ENCODE data around the gene ARID2. TPM values are rescaled to one million over a fixed set of nuclear protein-coding genes. Genes with fewer than 3 reads are reported as not detected.

ARID2 gene
- polyA plus RNA-seq (2013), result 14.6 and 15.4 TPM in 2 replicates

GRCh38 chr12:45729233-45730083 lies at the start of gene ARID2:
Gene ARID2 (plus strand): TSS chr12:45729706. CDS start chr12:45729837, 131 bp downstream.
- H4K91ac ChIP-seq (ENCODE audit: low read depth, low read length), result peak within 1 kb of the TSS; percentile 99
- peak within 1 kb of the TSS; percentile 84 for H2BK12ac ChIP-seq (ENCODE audit: low read length)
- H2AK5ac ChIP-seq (ENCODE audit: low read length), result peak within 1 kb of the TSS; percentile 79
- WGBS (ENCODE audit: extremely low coverage, insufficient coverage, insufficient read length), result no CpG with 5 or more reads among the region's 88 CpGs
- peak within 1 kb of the TSS; percentile 97 for H3K18ac ChIP-seq (ENCODE audit: low read length)
- peak; percentile 18 to 49 for DNase-seq
- H4K12ac ChIP-seq (ENCODE audit: low read depth, low read length), result peak within 1 kb of the TSS; percentile 97
- peaks cover 21% of the 10 kb centered on the region for H3K79me2 ChIP-seq (ENCODE audit: control insufficient read depth, insufficient read depth, low read length, poor library complexity)
- H2BK120ac ChIP-seq (ENCODE audit: insufficient read depth, low read length, poor library complexity), result peak within 1 kb of the TSS; percentile 97
- peak within 1 kb of the TSS; percentile 99 for H3K4me3 ChIP-seq (ENCODE audit: low read depth, low read length)
- peak within 1 kb of the TSS; percentile 99 for H3K9ac ChIP-seq (ENCODE audit: low read length)
- H3K4me1 ChIP-seq (ENCODE audit: control insufficient read depth in 1 of 2, insufficient read depth in 2 of 2, low read length in 2 of 2), result no peaks in the 10 kb centered on the region
- peak within 1 kb of the TSS; percentile 95 for H3K4ac ChIP-seq (ENCODE audit: low read depth, low read length)
- H3K27ac ChIP-seq (ENCODE audit: low read depth, low read length), result peak within 1 kb of the TSS; percentile 99
- no peaks in the 10 kb centered on the region for H3K27me3 ChIP-seq (ENCODE audit: insufficient read depth, low read length)
- H3K23ac ChIP-seq (ENCODE audit: low read length), result no peak within 1 kb of the TSS
- H3K36me3 ChIP-seq (ENCODE audit: control insufficient read depth in 1 of 2, insufficient read depth in 2 of 2, low read length in 2 of 2), result peaks cover 0 to 3% of the 10 kb centered on the region in 2 experiments
- peak within 1 kb of the TSS; percentile 98 for H4K8ac ChIP-seq (ENCODE audit: low read depth, low read length)
- peak within 1 kb of the TSS; percentile 99 for H3K4me2 ChIP-seq (ENCODE audit: low read length)
- H3K9me3 ChIP-seq (ENCODE audit: insufficient read depth, low read depth, low read length), result no peaks in the 10 kb centered on the region
- H3K79me1 ChIP-seq (ENCODE audit: low read length), result peaks cover 30% of the 10 kb centered on the region
- peak within 1 kb of the TSS; percentile 87 for H2AFZ ChIP-seq (ENCODE audit: insufficient read depth, low read length, poor library complexity)
- H2BK5ac ChIP-seq (ENCODE audit: low read depth, low read length, poor library complexity), result peak within 1 kb of the TSS; percentile 97
- peak within 1 kb of the TSS; percentile 98 for H3K14ac ChIP-seq (ENCODE audit: low read length)

GRCh38 chr12:45680362-45680761 lies 49.1 kb upstream of the ARID2 start:
- Histone ChIP-seq H3K9me3 (ENCODE audit: insufficient read depth, low read depth, low read length) (no peaks in the 10 kb centered on the region), H3K27me3 (ENCODE audit: insufficient read depth, low read length) (no peaks in the 10 kb centered on the region), H3K23ac (ENCODE audit: low read length) (no peak overlapping the region), H3K18ac (ENCODE audit: low read length) (no peak overlapping the region), H2BK5ac (ENCODE audit: low read depth, low read length, poor library complexity) (no peak overlapping the region), H4K91ac (ENCODE audit: low read depth, low read length) (no peak overlapping the region), H3K4me3 (ENCODE audit: low read depth, low read length) (no peak overlapping the region), H3K9ac (ENCODE audit: low read length) (no peak overlapping the region), H3K79me1 (ENCODE audit: low read length) (no peaks in the 10 kb centered on the region), H3K27ac (ENCODE audit: low read depth, low read length) (no peak overlapping the region), H3K4me1 (ENCODE audit: control insufficient read depth in 1 of 2, insufficient read depth in 2 of 2, low read length in 2 of 2) (no peaks in the 10 kb centered on the region), H3K79me2 (ENCODE audit: control insufficient read depth, insufficient read depth, low read length, poor library complexity) (no peaks in the 10 kb centered on the region), H2BK12ac (ENCODE audit: low read length) (no peak overlapping the region), H3K4me2 (ENCODE audit: low read length) (no peak overlapping the region), H4K8ac (ENCODE audit: low read depth, low read length) (no peak overlapping the region), H3K36me3 (ENCODE audit: control insufficient read depth in 1 of 2, insufficient read depth in 2 of 2, low read length in 2 of 2) (no peaks in the 10 kb centered on the region), H4K12ac (ENCODE audit: low read depth, low read length) (no peak overlapping the region), H3K4ac (ENCODE audit: low read depth, low read length) (no peak overlapping the region), H2BK120ac (ENCODE audit: insufficient read depth, low read length, poor library complexity) (no peak overlapping the region), H2AK5ac (ENCODE audit: low read length) (no peak overlapping the region), H2AFZ (ENCODE audit: insufficient read depth, low read length, poor library complexity) (no peak overlapping the region), H3K14ac (ENCODE audit: low read length) (no peak overlapping the region)
- no peak for DNase-seq

- Histone ChIP-seq H3K23ac (ENCODE audit: low read length) (no peak overlapping the region), H2AK5ac (ENCODE audit: low read length) (no peak overlapping the region), H2AFZ (ENCODE audit: insufficient read depth, low read length, poor library complexity) (no peak overlapping the region)
Measured at GRCh38 chr12:45681465-45681864, 48.0 kb upstream of the ARID2 start.

GRCh38 chr12:45685680-45686079 lies 43.8 kb upstream of the ARID2 start:
- no peak overlapping the region for H4K12ac ChIP-seq (ENCODE audit: low read depth, low read length)
- H3K27me3 ChIP-seq (ENCODE audit: insufficient read depth, low read length), result no peaks in the 10 kb centered on the region
- H3K14ac ChIP-seq (ENCODE audit: low read length), result no peak overlapping the region
- WGBS (ENCODE audit: extremely low coverage, insufficient coverage, insufficient read length), result no CpG with 5 or more reads among the region's 1 CpG
- H2AFZ ChIP-seq (ENCODE audit: insufficient read depth, low read length, poor library complexity), result no peak overlapping the region
- H2BK5ac ChIP-seq (ENCODE audit: low read depth, low read length, poor library complexity), result no peak overlapping the region
- H3K79me2 ChIP-seq (ENCODE audit: control insufficient read depth, insufficient read depth, low read length, poor library complexity), result no peaks in the 10 kb centered on the region
- no peak for DNase-seq
- H4K91ac ChIP-seq (ENCODE audit: low read depth, low read length), result no peak overlapping the region
- H3K79me1 ChIP-seq (ENCODE audit: low read length), result no peaks in the 10 kb centered on the region
- no peak overlapping the region for H2BK12ac ChIP-seq (ENCODE audit: low read length)
- no peaks in the 10 kb centered on the region for H3K4me1 ChIP-seq (ENCODE audit: control insufficient read depth in 1 of 2, insufficient read depth in 2 of 2, low read length in 2 of 2)
- H3K36me3 ChIP-seq (ENCODE audit: control insufficient read depth in 1 of 2, insufficient read depth in 2 of 2, low read length in 2 of 2), result no peaks in the 10 kb centered on the region
- no peak overlapping the region for H2AK5ac ChIP-seq (ENCODE audit: low read length)
- H3K27ac ChIP-seq (ENCODE audit: low read depth, low read length), result no peak overlapping the region
- H3K9ac ChIP-seq (ENCODE audit: low read length), result no peak overlapping the region
- H3K4me2 ChIP-seq (ENCODE audit: low read length), result no peak overlapping the region
- H4K8ac ChIP-seq (ENCODE audit: low read depth, low read length), result no peak overlapping the region
- H3K18ac ChIP-seq (ENCODE audit: low read length), result no peak overlapping the region
- no peaks in the 10 kb centered on the region for H3K9me3 ChIP-seq (ENCODE audit: insufficient read depth, low read depth, low read length)
- no peak overlapping the region for H2BK120ac ChIP-seq (ENCODE audit: insufficient read depth, low read length, poor library complexity)
- no peak overlapping the region for H3K23ac ChIP-seq (ENCODE audit: low read length)
- H3K4ac ChIP-seq (ENCODE audit: low read depth, low read length), result no peak overlapping the region
- no peak overlapping the region for H3K4me3 ChIP-seq (ENCODE audit: low read depth, low read length)

More at GRCh38 chr12:45681465-45681864, 48.0 kb upstream of the ARID2 start:
- no peaks in the 10 kb centered on the region for H3K36me3 ChIP-seq (ENCODE audit: control insufficient read depth in 1 of 2, insufficient read depth in 2 of 2, low read length in 2 of 2)
- no peak for DNase-seq
- no peak overlapping the region for H3K4me3 ChIP-seq (ENCODE audit: low read depth, low read length)
- H3K9ac ChIP-seq (ENCODE audit: low read length), result no peak overlapping the region
- no peak overlapping the region for H3K4me2 ChIP-seq (ENCODE audit: low read length)
- H3K27ac ChIP-seq (ENCODE audit: low read depth, low read length), result no peak overlapping the region
- H2BK120ac ChIP-seq (ENCODE audit: insufficient read depth, low read length, poor library complexity), result no peak overlapping the region
- H3K79me2 ChIP-seq (ENCODE audit: control insufficient read depth, insufficient read depth, low read length, poor library complexity), result no peaks in the 10 kb centered on the region
- no peaks in the 10 kb centered on the region for H3K27me3 ChIP-seq (ENCODE audit: insufficient read depth, low read length)
- H4K12ac ChIP-seq (ENCODE audit: low read depth, low read length), result no peak overlapping the region
- no peaks in the 10 kb centered on the region for H3K79me1 ChIP-seq (ENCODE audit: low read length)
- H2BK5ac ChIP-seq (ENCODE audit: low read depth, low read length, poor library complexity), result no peak overlapping the region
- H4K8ac ChIP-seq (ENCODE audit: low read depth, low read length), result no peak overlapping the region
- no peak overlapping the region for H3K18ac ChIP-seq (ENCODE audit: low read length)
- H2BK12ac ChIP-seq (ENCODE audit: low read length), result no peak overlapping the region
- no peak overlapping the region for H3K4ac ChIP-seq (ENCODE audit: low read depth, low read length)
- H3K14ac ChIP-seq (ENCODE audit: low read length), result no peak overlapping the region
- no peaks in the 10 kb centered on the region for H3K9me3 ChIP-seq (ENCODE audit: insufficient read depth, low read depth, low read length)
- H3K4me1 ChIP-seq (ENCODE audit: control insufficient read depth in 1 of 2, insufficient read depth in 2 of 2, low read length in 2 of 2), result no peaks in the 10 kb centered on the region
- H4K91ac ChIP-seq (ENCODE audit: low read depth, low read length), result no peak overlapping the region
